Measurements from ENCODE around the gene DDX10.

Gene DDX10

DNA sequence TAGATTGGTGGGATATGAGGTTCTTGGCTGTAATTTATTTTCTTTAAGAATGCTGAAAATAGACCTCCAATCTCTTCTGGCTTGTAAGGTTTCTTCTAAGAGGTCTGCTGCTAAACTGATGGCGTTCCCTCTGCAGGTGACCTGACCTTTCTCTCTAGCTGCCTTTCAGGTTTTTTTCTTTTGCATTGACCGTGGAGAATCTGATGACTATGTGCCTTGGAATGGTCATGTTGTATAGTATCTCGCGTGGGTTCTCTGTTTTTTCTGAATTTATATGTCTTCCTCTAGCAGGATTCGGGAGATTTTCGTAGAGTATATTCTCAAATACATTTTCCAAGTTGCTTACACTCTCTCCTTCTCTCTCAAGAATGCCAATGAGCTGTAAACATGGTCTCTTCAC lies 122.2 kb downstream of the DDX10 start:
- H3K36me3 ChIP-seq = no peaks in the 10 kb centered on the region
- TF ChIP-seq, protein P1, sequence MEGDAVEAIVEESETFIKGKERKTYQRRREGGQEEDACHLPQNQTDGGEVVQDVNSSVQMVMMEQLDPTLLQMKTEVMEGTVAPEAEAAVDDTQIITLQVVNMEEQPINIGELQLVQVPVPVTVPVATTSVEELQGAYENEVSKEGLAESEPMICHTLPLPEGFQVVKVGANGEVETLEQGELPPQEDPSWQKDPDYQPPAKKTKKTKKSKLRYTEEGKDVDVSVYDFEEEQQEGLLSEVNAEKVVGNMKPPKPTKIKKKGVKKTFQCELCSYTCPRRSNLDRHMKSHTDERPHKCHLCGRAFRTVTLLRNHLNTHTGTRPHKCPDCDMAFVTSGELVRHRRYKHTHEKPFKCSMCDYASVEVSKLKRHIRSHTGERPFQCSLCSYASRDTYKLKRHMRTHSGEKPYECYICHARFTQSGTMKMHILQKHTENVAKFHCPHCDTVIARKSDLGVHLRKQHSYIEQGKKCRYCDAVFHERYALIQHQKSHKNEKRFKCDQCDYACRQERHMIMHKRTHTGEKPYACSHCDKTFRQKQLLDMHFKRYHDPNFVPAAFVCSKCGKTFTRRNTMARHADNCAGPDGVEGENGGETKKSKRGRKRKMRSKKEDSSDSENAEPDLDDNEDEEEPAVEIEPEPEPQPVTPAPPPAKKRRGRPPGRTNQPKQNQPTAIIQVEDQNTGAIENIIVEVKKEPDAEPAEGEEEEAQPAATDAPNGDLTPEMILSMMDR (IDR thresholded peaks at IDR 0.05) = no peak
- no peaks in the 10 kb centered on the region for H3K4me1 ChIP-seq
- H3K9me3 ChIP-seq = no peaks in the 10 kb centered on the region
- no peak for DNase-seq
- no peak overlapping the region for H3K27ac ChIP-seq
- intact Hi-C loops (cut with DNase I; ENCODE audit: low total_unique reads) = no loop called here
- H3K27me3 ChIP-seq = no peaks in the 10 kb centered on the region
- H3K4me3 ChIP-seq = no peak overlapping the region

DNA sequence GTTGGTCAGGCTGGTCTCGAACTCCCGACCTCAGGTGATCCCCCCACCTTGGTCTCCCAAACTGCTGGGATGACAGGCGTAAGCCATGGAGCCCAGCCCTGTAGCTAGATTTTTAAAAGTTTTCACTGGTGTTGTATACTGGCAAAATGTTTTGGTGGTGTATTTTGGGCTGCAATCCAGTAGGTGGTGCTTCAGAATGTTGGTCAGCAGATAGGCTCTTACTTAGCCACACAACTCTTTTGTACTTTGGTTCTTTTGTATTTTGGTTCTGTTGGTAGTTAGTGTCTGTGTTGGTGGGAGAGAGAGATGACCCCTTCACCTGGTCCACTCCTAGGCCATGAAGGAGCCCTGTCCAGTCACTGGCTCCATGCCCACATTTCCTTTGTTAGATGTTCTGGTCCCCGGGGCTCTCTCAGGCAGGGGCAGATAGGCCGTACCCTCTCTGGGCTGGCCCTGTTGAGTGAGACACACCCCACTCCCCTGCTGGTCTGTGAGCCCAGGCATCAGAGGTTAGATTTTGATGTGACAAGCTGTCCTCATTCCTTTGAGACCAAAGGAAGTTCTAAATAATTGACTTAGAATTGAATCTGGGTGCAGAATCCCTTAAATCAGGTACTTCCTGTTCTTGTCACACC lies 123.8 kb downstream of the DDX10 start:
- DNase-seq = no peak
- no peaks in the 10 kb centered on the region for H3K36me3 ChIP-seq
- TF ChIP-seq, protein P1 (IDR thresholded peaks at IDR 0.05) = no peak
- no peak overlapping the region for H3K4me3 ChIP-seq
- intact Hi-C loops (cut with DNase I; ENCODE audit: low total_unique reads) = no loop called here
- H3K9me3 ChIP-seq = no peaks in the 10 kb centered on the region
- no peaks in the 10 kb centered on the region for H3K27me3 ChIP-seq
- H3K27ac ChIP-seq = no peak overlapping the region
- H3K4me1 ChIP-seq = no peaks in the 10 kb centered on the region

DNA sequence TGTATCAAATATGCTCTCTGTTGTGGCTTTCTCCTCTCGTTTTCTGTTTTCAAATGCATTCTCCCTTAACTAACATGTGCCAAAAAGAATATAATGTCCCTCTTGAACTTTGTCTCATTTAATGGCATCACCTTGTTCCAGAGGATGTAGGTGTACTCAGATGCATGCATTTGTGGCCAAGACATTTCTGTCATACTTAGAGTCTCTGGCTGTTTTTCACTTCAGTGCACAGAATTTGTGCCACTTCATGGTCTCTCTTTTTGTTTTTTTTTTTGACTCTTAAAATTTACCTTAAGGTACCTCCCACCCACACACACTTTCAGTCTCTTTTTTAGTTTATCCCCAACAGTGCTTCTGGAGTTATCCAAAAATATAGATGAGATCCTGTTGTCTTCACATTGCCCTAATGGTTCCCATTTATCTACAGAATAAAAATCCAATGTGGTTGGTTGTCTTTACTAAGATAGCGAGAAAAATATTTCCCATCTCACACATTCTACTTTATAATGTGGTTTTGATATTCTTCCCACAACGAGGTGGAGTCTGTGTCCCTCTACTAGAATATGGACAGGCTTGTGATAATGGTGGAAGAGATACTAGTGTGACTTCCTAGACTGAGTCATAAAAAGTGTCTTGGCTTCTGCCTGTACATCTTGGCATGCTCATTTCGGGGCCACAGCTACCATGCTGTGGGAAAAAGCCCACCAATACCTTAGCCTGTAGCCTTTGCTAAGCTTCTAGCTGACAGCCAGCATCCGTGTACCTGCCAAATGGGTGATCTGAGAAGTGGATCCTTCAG lies 125.8 kb downstream of the DDX10 start:
- no peaks in the 10 kb centered on the region for H3K9me3 ChIP-seq
- no peak for DNase-seq
- H3K4me3 ChIP-seq = no peak overlapping the region
- no peaks in the 10 kb centered on the region for H3K36me3 ChIP-seq
- no peaks in the 10 kb centered on the region for H3K27me3 ChIP-seq
- no peaks in the 10 kb centered on the region for H3K4me1 ChIP-seq
- H3K27ac ChIP-seq = no peak overlapping the region
- intact Hi-C loops (cut with DNase I; ENCODE audit: low total_unique reads) = no loop called here
- TF ChIP-seq, protein P1 (IDR thresholded peaks at IDR 0.05) = no peak

DNA sequence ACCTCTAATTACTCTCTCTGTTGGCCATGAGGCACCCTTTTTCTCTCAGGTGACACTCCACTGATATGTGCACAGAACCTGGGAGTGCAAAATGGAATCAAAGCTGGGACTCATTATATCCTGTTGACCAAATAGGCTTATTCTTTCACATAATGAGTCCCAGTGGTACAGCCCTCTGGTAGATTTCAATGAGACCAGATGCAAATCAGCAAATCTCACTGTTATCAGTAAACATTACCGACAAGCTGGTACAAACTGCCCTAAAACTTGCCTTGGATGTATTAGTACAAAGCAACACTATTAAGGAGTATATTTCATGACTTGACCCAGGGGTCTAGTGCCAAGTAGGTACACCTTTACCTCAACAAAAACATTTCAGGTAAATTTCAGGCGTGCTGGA lies 128.3 kb downstream of the DDX10 start:
- H3K4me1 ChIP-seq = no peaks in the 10 kb centered on the region
- no peaks in the 10 kb centered on the region for H3K36me3 ChIP-seq
- DNase-seq = no peak
- intact Hi-C loops (cut with DNase I; ENCODE audit: low total_unique reads) = no loop called here
- TF ChIP-seq, protein P1 (IDR thresholded peaks at IDR 0.05) = no peak
- no peaks in the 10 kb centered on the region for H3K27me3 ChIP-seq
- H3K27ac ChIP-seq = no peak overlapping the region
- H3K9me3 ChIP-seq = no peaks in the 10 kb centered on the region
- no peak overlapping the region for H3K4me3 ChIP-seq

DNA sequence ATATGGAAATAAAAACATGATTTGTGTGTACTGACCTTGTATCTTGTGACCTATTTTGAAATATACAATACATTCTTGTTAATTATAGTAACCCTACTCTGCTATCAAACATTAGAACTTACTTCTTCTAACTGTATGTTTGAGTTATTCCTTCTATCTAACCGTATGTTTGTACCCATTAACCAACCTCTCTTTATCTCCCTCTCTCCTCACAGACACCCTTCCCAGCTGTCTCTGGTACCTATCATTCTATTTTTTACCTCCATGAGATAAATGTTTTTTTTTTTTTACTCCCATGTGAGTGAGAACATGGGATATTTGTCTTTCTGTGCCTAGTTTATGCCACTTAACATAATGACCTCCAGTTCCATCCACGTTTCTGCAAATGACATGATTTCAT lies 128.7 kb downstream of the DDX10 start:
- TF ChIP-seq, protein P1 (IDR thresholded peaks at IDR 0.05) = no peak

More for the DNA sequence above, 128.7 kb downstream of the DDX10 start:
- no peak overlapping the region for H3K27ac ChIP-seq
- intact Hi-C loops (cut with DNase I; ENCODE audit: low total_unique reads) = no loop called here
- no peak for DNase-seq
- no peaks in the 10 kb centered on the region for H3K4me1 ChIP-seq
- no peaks in the 10 kb centered on the region for H3K27me3 ChIP-seq
- H3K4me3 ChIP-seq = no peak overlapping the region
- no peaks in the 10 kb centered on the region for H3K36me3 ChIP-seq
- no peaks in the 10 kb centered on the region for H3K9me3 ChIP-seq
